Right lobe of liver (tissue), 6 donors: ENCODE results near the gene ADGRD1. TPM values are rescaled to one million over a fixed set of nuclear protein-coding genes. Genes with fewer than 3 reads are reported as not detected.

Experiments used
- ATAC-seq, 4 donors: fragments of 200-7000 bp; cut with Tn5 transposase; one replicate each; pipeline ENCODE4 v1.9.1; 2020; ENCODE audit warnings: mild to moderate bottlenecking in 4 of 4, moderate library complexity in 4 of 4
- DNase-seq, 3 donors: peaks; one replicate each; pipeline ENCODE4 v3.0.0-alpha.2; 2020
- H3K27ac ChIP-seq, 3 donors: fragments of 200-600 bp; one replicate each; pipeline ENCODE4 v1.8.0; 2022
- H3K27me3 ChIP-seq, 2 donors: fragments of 200-600 bp; one replicate each; pipeline ENCODE4 v1.8.0; 2022
- H3K36me3 ChIP-seq, 4 donors: fragments of 200-600 bp; sonication (generic) in 1 of 4; one replicate each; pipeline versions ENCODE4 v1.5.1 to v1.8.0; 2017 to 2022; ENCODE audit warnings: control low read depth in 1 of 4
- H3K4me1 ChIP-seq, 4 donors: fragments of 200-600 bp; sonication (generic) in 1 of 4; one replicate each; pipeline versions ENCODE4 v1.5.1 to v1.8.0; 2017 to 2022; ENCODE audit warnings: control low read depth in 1 of 4
- H3K4me3 ChIP-seq, 3 donors: fragments of 200-600 bp; one replicate each; pipeline ENCODE4 v1.8.0; 2022
- H3K9me3 ChIP-seq, 4 donors: fragments of 200-600 bp; sonication (generic) in 1 of 4; one replicate each; pipeline versions ENCODE4 v1.5.1 to v1.8.0; 2017 to 2022; ENCODE audit warnings: control low read depth in 1 of 4
- CTCF ChIP-seq, 4 donors: fragments of 200-600 bp in 3 of 4; fragments of 450-650 bp in 1 of 4; IDR thresholded peaks; one replicate each; pipeline versions ENCODE4 v1.5.1 to v1.8.0; 2016 to 2022; ENCODE audit warnings: antibody characterized with exemption in 4 of 4, mild to moderate bottlenecking in 2 of 4
- POLR2A ChIP-seq: fragments of 450-650 bp; IDR thresholded peaks from one replicate; pipeline ENCODE4 v1.6.1; 2017; ENCODE audit warnings: antibody characterized with exemption, mild to moderate bottlenecking
- WGBS: methylation state at CpG from one replicate; pipeline ENCODE4 v1.1.6; 2018; ENCODE audit warnings: low coverage, low lambda C conversion rate; ENCODE audit not compliant: insufficient coverage; ENCODE audit errors: missing lambda C conversion rate; 5-methylcytosine and 5-hydroxymethylcytosine counted together
- intact Hi-C, 2 donors: fragments of 100-400 bp; cut with DNase I; formaldehyde crosslinking; loops; one replicate each; pipeline versions ENCODE4 v1.11.2 to v1.14.1; 2022
- total RNA-seq, 6 experiments: library from RNA; depleted of rRNA in 2 of 6; stranded (reverse); fragments of >200 nt in 2 of 6; fragmentation: NEBNext Ultra II Directional in 3 of 6; extraction: Animal tissue kit (Norgen Biotek cat#: 25700) in 3 of 6; gene quantifications; one replicate each; pipeline versions ENCODE4 v1.1.0 to v1.2.4, GENCODE V29; 2016 to 2023
- donor health status: DM: no; HTN: yes; CAD: no.
- donor health status: DM: no; HTN: no; CAD: no.
- donor health status: DM: no; HTN: no; CAD: no.
- donor health status: DM: no; HTN: yes; CAD: no.
- donor health status: DM: no; HTN: yes; CAD: no.

The ADGRD1 gene
- total RNA-seq, 6 experiments from 2014 or later = 4.7 to 17.0 (median 10.9) TPM

- TF ChIP-seq POLR2A = no peak
- no peak for TF ChIP-seq CTCF (IDR thresholded peaks at IDR 0.05)
- Histone ChIP-seq H3K4me1 (peaks cover 0 to 1% (median 0%) of the 10 kb centered on the region in 4 donors), H3K27ac (no peak overlapping the region), H3K9me3 (no peaks in the 10 kb centered on the region), H3K4me3 (no peak overlapping the region), H3K27me3 (no peaks in the 10 kb centered on the region), H3K36me3 (no peaks in the 10 kb centered on the region)
- intact Hi-C loops = no loop called here
- DNase-seq (no peak), ATAC-seq (no peak)
- 87% methylated on average over 6 of the region's 10 CpGs for WGBS
These were observed 24.0 kb downstream of the ADGRD1 start for GRCh38 chr12:130977743-130978095.

GRCh38 chr12:130978785-130979184 lies 25.1 kb downstream of the ADGRD1 start:
- no peak for TF ChIP-seq CTCF (IDR thresholded peaks at IDR 0.05)
- no peak for TF ChIP-seq POLR2A
- Histone ChIP-seq H3K4me1 (no peaks in the 10 kb centered on the region), H3K27me3 (no peaks in the 10 kb centered on the region), H3K36me3 (no peaks in the 10 kb centered on the region), H3K27ac (no peak overlapping the region), H3K4me3 (no peak overlapping the region), H3K9me3 (no peaks in the 10 kb centered on the region)
- intact Hi-C loops = no loop called here
- ATAC-seq = peak in 1 of 4 donors; percentile 55
- 32% methylated on average over 5 of the region's 12 CpGs for WGBS
- DNase-seq = no peak

- 50% methylated on average over 11 of the region's 11 CpGs for WGBS
- no peaks in the 10 kb centered on the region for H3K4me1 ChIP-seq
- H3K36me3 ChIP-seq = no peaks in the 10 kb centered on the region
- DNase-seq (no peak), ATAC-seq (no peak)
- H3K9me3 ChIP-seq = no peaks in the 10 kb centered on the region
- H3K27ac ChIP-seq = no peak overlapping the region
- H3K4me3 ChIP-seq = no peak overlapping the region
- H3K27me3 ChIP-seq = no peaks in the 10 kb centered on the region
- TF ChIP-seq CTCF (IDR thresholded peaks at IDR 0.05) (no peak), POLR2A (no peak)
- intact Hi-C loops = no loop called here
These were observed 27.5 kb downstream of the ADGRD1 start for GRCh38 chr12:130981074-130981742.

- peak in 1 of 4 donors; percentile 32 for ATAC-seq
- H3K4me3 ChIP-seq = no peak overlapping the region
- no peak overlapping the region for H3K27ac ChIP-seq
- H3K4me1 ChIP-seq = no peaks in the 10 kb centered on the region
- no peak for TF ChIP-seq CTCF (IDR thresholded peaks at IDR 0.05)
- no peak for TF ChIP-seq POLR2A
- H3K9me3 ChIP-seq = no peaks in the 10 kb centered on the region
- intact Hi-C loops = no loop called here
- WGBS = 80% methylated on average over 1 of the region's 12 CpGs
- no peak for DNase-seq
- H3K36me3 ChIP-seq = no peaks in the 10 kb centered on the region
- no peaks in the 10 kb centered on the region for H3K27me3 ChIP-seq
These were observed 28.2 kb downstream of the ADGRD1 start for GRCh38 chr12:130981911-130982310.
